DMS153 treated with DMSO at 0.1 percent for 48 hours (cell line): ENCODE results near the gene STAM2.
"Not testable (repeated sequence)": the region's sequence is repeated elsewhere in the genome, so short reads cannot be mapped to it uniquely, and the experiment has no call there.

Source experiments
- DNase-seq: peaks from one replicate; lab custom pipeline; 2025; ENCODE audit not compliant: unreplicated experiment; lab: John Stamatoyannopoulos, UW

STAM2 gene

DNA sequence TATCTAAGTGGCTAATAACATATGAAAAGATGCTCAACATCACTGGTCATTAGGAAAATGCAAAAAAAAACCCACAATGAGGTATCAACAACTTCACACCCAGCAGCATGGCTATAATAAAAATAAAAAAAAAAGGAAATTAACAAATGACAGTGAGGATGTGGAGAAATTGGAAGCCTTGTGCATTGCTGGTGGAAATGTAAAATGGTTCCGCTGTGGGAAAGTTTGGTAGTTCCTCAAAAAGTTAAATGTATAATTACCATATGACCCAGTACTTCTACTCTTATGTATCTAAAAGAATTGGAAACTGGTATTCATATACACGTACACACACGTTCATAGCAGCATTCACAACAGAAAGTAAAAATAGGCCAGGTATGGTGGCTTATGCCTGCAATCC, 61.2 kb downstream of the STAM2 start:
- no peak for DNase-seq

DNA sequence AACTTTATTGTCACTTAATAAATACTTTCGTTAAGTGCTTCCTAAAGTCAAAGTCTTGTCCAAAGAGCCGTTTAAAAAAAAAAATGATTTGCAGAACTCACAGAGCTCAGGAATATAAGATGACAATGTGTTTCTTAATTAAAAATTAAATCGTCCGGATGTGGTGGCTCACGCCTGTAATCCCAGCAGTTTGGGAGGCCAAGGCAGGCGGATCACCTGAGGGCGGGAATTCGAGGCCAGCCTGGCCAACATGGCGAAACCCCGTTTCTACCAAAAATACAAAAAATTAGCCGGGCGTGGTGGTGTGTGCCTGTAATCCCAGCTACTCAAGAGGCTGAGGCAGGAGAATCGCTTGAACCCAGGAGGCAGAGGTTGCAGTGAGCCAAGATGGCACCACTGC, 68.4 kb downstream of the STAM2 start:
- not testable (repeated sequence) for DNase-seq

- no peak for DNase-seq
Observed at GRCh38 chr2:152106464-152106863, 69.1 kb downstream of the STAM2 start.

- DNase-seq = no peak
Observed at GRCh38 chr2:152103271-152103670, 72.3 kb downstream of the STAM2 start.

DNA sequence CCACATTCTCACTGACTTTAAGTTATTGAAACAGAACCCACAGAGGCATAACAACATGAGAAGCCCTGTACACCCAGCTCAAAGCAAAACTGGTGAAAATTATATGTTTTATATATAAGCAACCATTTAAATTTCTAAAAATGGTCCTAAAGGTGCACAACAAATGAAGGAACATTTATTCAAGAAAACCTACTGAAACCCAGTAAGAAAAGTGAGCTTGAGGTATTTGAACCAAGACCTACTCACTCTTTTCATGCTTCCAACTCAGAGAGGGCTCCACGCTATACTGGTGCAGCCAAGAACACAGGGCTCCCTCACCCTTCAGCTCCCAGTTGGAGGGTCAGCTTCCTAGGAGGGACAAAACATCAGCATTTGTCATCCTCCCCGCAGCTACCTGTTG, 74.6 kb downstream of the STAM2 start:
- no peak for DNase-seq

GRCh38 chr2:152099367-152100050, 76.1 kb downstream of the STAM2 start:
- no peak for DNase-seq

GRCh38 chr2:152098496-152099366, 76.8 kb downstream of the STAM2 start, which contains the start of gene CACNB4:
Gene CACNB4, minus strand, starts transcription at chr2:152099044.
- DNase-seq = no peak

DNA sequence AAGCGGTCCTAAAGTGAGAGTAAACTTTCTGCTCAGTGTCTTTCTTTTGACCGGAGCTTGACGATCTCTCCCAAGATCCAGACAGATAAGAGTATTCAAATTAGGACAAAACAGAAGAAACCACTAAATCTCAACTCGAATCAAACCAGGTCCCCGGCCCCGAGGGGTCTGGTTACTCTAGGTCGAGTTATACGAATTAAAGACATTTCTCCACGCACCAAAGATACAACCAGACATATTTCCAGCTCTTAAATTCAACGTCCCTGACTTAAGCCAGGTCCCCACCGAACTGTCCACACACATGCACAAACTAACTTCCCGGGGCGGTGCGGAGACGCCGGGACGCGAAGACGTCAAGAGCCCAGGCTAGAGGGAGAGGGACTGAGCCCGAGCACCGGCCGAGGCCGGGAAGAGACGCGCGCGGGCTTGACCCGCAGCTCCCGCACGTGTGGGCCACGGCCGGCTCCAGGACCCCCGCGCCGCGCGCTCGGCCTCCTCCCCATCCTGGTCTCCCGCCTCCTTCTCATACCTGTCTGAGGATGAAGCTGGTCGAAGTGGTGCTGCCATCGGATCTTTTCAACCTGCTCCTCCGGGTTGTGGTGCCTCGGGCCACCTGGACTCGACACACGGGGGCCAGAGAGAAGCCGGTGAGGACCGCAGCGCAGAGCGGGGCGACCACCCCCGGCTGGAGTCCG, 77.6 kb downstream of the STAM2 start:
- no peak for DNase-seq

- no peak for DNase-seq
Observed at GRCh38 chr2:152097290-152097800, 78.2 kb downstream of the STAM2 start.

DNA sequence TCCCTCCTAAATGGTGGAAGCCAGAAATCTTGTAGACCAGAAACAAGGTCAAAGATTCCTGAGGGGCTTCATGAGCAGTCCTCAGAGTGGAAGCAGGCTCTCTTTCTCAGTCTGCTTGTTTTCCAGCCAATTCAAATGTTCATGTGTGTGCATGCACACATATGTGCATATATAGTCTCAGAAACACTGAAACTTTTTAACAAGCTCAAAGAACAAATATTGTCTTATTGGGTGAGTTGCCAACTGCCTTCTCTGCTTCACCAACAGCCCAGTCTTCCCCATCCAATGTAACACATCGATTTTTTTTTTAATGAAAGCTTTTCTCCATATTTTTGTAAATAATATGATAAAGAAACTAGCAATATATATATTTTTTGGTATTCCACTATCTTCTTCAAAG, 80.4 kb downstream of the STAM2 start:
- no peak for DNase-seq

DNA sequence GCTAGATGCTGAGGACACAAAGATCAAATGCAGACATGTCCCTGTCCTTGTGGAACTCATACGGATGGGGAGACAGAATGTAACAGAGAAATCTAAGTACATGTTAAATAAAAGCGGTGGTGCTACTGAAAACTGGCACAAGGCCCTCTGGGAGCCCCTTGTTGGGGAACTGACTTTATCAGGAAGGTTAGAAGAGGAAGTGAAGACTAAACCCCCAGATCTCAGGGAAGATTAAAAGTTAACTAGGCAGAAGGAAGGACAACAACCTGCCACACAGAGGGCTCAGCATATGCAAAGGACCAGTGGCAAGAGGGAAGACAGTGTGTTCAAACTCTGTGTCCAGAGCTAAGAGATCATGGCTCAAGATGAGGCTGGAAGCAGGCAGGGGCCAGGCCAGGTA, 81.5 kb downstream of the STAM2 start:
- no peak for DNase-seq

- DNase-seq = no peak
Observed at GRCh38 chr2:152093464-152093863, 82.1 kb downstream of the STAM2 start.

DNA sequence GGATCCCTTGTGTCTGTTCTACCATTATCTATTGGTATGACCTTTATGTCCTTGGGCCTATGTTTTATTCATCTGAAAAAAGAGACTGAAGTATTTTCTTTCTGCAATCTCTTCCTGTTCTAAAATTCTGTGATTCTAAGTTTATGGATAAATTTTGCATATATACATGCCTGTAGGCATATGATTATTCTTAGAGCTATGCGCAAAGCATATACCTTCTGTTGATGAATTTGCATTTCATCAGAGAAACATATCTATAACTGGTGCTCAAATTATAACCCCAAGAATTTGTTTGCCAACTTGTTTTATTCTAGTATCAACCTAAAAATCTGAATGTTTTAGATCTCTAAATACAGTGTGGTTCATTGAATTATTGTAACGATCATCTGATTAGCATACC, 83.5 kb downstream of the STAM2 start:
- DNase-seq = no peak

DNA sequence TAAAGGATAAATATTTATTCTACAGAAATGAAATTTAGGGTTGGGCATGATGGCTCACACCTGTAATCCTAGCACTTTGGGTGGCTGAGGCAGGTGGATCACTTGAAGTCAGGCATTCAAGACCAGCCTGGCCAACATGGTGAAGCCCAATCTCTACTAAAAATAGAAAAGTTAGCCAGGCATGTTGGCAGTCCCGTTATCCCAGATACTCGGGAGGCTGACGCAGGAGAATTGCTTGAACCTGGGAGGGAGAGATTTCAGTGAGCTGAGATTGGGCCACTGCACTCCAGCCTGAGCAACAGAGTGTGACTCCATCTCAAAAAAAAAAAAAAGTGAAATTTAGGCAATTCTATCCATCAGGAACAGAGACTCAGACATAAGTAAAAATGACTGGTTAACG, 84.8 kb downstream of the STAM2 start:
- DNase-seq = not testable (repeated sequence)

DNA sequence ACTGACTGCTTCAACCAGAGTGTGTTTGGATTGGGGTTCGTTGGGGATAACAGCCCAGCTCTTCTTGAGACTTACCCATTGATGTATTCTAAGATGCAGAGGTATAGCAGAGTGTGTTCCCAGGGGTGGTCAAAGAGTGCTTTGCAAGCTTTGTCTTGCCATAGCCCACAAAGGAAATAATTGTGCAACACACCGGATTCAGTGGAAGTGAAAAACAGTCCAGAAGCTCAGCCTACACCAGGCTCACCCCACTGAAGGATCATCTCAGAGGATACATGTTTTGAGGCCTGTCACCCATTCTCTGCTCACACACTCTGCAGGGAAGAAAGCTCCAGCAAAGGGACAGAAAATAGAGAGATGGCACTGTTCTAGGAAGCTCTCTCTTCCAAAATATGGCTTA, 86.3 kb downstream of the STAM2 start:
- DNase-seq = no peak

DNA sequence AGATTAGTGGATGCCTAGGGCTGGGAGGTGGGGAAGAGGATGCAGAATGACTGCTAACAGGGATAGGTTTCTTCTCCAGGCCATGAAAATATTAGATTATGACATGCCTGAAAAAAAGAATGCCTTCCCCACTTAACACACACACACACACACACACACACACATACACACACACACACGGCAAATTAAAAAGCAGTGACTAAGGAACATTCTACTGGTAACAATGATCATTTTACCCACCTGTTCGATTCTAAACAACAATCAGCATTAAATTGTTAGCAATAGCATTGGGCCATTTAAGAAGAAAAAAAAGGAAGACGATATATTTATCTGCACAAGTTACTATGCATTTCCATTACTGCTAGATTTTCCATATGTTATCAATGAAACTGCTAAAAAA, 87.6 kb downstream of the STAM2 start:
- no peak for DNase-seq

- DNase-seq = no peak
Observed at GRCh38 chr2:152086231-152086630, 89.3 kb downstream of the STAM2 start.

- DNase-seq = no peak
Observed at GRCh38 chr2:152084076-152084475, 91.5 kb downstream of the STAM2 start.

- DNase-seq = no peak
Observed at GRCh38 chr2:152083202-152083875, 92.2 kb downstream of the STAM2 start.

- no peak for DNase-seq
Observed at GRCh38 chr2:152078662-152079061, 96.9 kb downstream of the STAM2 start.

- DNase-seq = no peak
Observed at GRCh38 chr2:152078023-152078422, 97.5 kb downstream of the STAM2 start.
